Heart left ventricle (tissue), 16 donors: ENCODE measurements around the gene SCP2. TPM values are rescaled to one million over a fixed set of nuclear protein-coding genes. Genes with fewer than 3 reads are reported as not detected.

Source experiments
- ATAC-seq, 4 donors: fragments of 200-7000 bp; cut with Tn5 transposase; one replicate each; pipeline ENCODE4 v1.9.1; 2020 to 2022; ENCODE audit warnings: moderate library complexity in 4 of 4, mild to moderate bottlenecking in 3 of 4, moderate number of reproducible peaks in 1 of 4
- DNase-seq, 5 donors: peaks; one replicate each; pipeline ENCODE4 v3.0.0-alpha.2; 2020
- H3K27ac ChIP-seq, 12 donors: fragments of 200-600 bp; sonication (generic) in 4 of 12; one replicate each; pipeline versions ENCODE4 v1.5.0 to v1.8.0; 2016 to 2022; ENCODE audit warnings: mild to moderate bottlenecking in 2 of 12
- H3K27me3 ChIP-seq, 9 donors: fragments of 200-600 bp; sonication (generic) in 2 of 9; one replicate each; pipeline versions ENCODE4 v1.5.1 to v1.8.0; 2016 to 2022; ENCODE audit warnings: mild to moderate bottlenecking in 3 of 9
- H3K36me3 ChIP-seq, 9 donors: fragments of 200-600 bp; sonication (generic) in 2 of 9; one replicate each; pipeline versions ENCODE4 v1.5.0 to v1.8.0; 2018 to 2022; ENCODE audit warnings: mild to moderate bottlenecking in 2 of 9
- H3K4me1 ChIP-seq, 12 donors: fragments of 200-600 bp; sonication (generic) in 4 of 12; one replicate each; pipeline versions ENCODE4 v1.5.0 to v1.8.0; 2016 to 2022; ENCODE audit warnings: mild to moderate bottlenecking in 3 of 12
- H3K4me3 ChIP-seq, 12 donors: fragments of 200-600 bp; sonication (generic) in 4 of 12; one replicate each; pipeline versions ENCODE4 v1.5.0 to v1.8.0; 2017 to 2022; ENCODE audit warnings: mild to moderate bottlenecking in 9 of 12, moderate library complexity in 4 of 12
- H3K9me3 ChIP-seq, 12 donors: fragments of 200-600 bp; sonication (generic) in 4 of 12; one replicate each; pipeline versions ENCODE4 v1.5.0 to v1.8.0; 2016 to 2022; ENCODE audit warnings: mild to moderate bottlenecking in 1 of 12
- POLR2A ChIP-seq, 2 donors: fragments of 450-650 bp; IDR thresholded peaks; one replicate each; pipeline ENCODE4 v1.6.1; 2017; ENCODE audit warnings: antibody characterized with exemption in 2 of 2, mild to moderate bottlenecking in 2 of 2, moderate library complexity in 2 of 2
- WGBS, 4 donors: extraction: QIAGEN DNeasy Blood & Tissue Kit in 2 of 4; methylation state at CpG; one replicate each; pipeline versions ENCODE4 v1.1.5 to v1.1.7; 2013 to 2018; 5-methylcytosine and 5-hydroxymethylcytosine counted together
- intact Hi-C, 10 donors: fragments of 100-400 bp; cut with DNase I; formaldehyde crosslinking; loops; one replicate each; pipeline versions ENCODE4 v1.11.1 to v1.14.2; 2022
- polyA plus RNA-seq, 2 donors: library from polyadenylated mRNA; stranded (reverse); fragments of 200-250 nt; gene quantifications; one replicate each; pipeline ENCODE4 v1.2.3, GENCODE V29; 2013
- total RNA-seq, 9 donors: library from RNA; depleted of rRNA in 2 of 9; stranded (reverse); fragments of >200 nt in 2 of 9; fragmentation: NEBNext Ultra II Directional in 3 of 9; extraction: Animal tissue kit (Norgen Biotek cat#: 25700) in 3 of 9; gene quantifications; one replicate each; pipeline versions ENCODE4 v1.1.0 to v1.2.4, GENCODE V29; 2016 to 2023
- TF ChIP-seq, protein P1 (sequence below), 12 donors: fragments of 200-600 bp; sonication (generic) in 4 of 12; IDR thresholded peaks; one replicate each; pipeline versions ENCODE4 v1.5.0 to v1.8.0; 2018 to 2022; ENCODE audit warnings: antibody characterized with exemption in 12 of 12, mild to moderate bottlenecking in 5 of 12
- donor health status: ischemic (EF 13 %, LVEDD 7.1; RV severe dilation, severe dysfunction).
- donor health status: healthy with polysubstance abuse.
- donor health status: DM: no; HTN: yes; CAD: no.
- donor health status: DM: no; HTN: no; CAD: no.
- donor health status: ischemic (EF 25% LVEDD 6.9; RV normal size, moderate dysfunction).
- donor health status: ischemic (EF 25% LVEDD 5.7; RV mildly dilated, moderate dysfunction).
- donor health status: healthy.
- donor health status: DM: yes; HTN: yes; CAD: no.
- donor health status: ischemic (EF 35%, LVEDD 5.7; RV mildly dilated, moderate dysfunction).
- donor health status: nonischemic (EF 11% LVEDD 7.7; RV severe dilation, severe dysfunction).
- donor health status: DM: yes; HTN: yes; CAD: no.
- donor health status: PGD.
- donor health status: ischemic (EF 29% LVEDD 5.4; RV normal size, mild dysfunction).
- donor health status: nonischemic (EF 23%, LVEDD 6.1; RV moderate dilation, normal function).

SCP2 gene
- total and polyA plus RNA-seq, 11 donors, result 83.4 to 143 (median 132) TPM

DNA sequence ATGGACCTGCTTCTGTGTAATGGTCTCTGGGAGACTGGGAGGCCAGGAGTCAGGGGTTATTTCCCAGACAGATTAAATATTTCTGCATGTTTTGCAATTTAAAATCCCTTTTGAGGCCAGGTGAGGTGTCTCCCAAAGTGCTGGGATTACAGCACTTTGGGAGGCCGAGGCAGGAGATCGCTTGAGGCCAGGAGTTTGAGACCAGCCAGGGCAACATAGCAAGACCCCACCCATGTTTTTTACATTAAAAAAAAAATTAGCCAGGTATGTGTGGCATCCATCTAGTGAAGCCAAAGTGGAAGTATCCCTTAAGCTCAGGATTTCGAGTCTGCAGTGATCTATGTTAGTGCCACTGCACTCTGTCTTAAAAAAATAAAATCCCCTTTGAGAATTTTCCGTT is 39.6 kb upstream of the SCP2 start:
- no peaks in the 10 kb centered on the region for H3K36me3 ChIP-seq
- no peaks in the 10 kb centered on the region for H3K9me3 ChIP-seq
- H3K4me3 ChIP-seq, result no peak overlapping the region
- H3K27me3 ChIP-seq, result no peaks in the 10 kb centered on the region
- no peak for ATAC-seq
- TF ChIP-seq POLR2A (IDR thresholded peaks at IDR 0.05), result no peak
- TF ChIP-seq, protein P1, sequence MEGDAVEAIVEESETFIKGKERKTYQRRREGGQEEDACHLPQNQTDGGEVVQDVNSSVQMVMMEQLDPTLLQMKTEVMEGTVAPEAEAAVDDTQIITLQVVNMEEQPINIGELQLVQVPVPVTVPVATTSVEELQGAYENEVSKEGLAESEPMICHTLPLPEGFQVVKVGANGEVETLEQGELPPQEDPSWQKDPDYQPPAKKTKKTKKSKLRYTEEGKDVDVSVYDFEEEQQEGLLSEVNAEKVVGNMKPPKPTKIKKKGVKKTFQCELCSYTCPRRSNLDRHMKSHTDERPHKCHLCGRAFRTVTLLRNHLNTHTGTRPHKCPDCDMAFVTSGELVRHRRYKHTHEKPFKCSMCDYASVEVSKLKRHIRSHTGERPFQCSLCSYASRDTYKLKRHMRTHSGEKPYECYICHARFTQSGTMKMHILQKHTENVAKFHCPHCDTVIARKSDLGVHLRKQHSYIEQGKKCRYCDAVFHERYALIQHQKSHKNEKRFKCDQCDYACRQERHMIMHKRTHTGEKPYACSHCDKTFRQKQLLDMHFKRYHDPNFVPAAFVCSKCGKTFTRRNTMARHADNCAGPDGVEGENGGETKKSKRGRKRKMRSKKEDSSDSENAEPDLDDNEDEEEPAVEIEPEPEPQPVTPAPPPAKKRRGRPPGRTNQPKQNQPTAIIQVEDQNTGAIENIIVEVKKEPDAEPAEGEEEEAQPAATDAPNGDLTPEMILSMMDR (IDR thresholded peaks at IDR 0.05), result no peak
- intact Hi-C loops, result loop anchor here in 1 of 10 donors (10.0 kb wide), 1 partner anchor 53 kb away; no protein-coding TSS in a partner anchor
- DNase-seq, result no peak
- WGBS, 4 donors, result 84 to 90% (median 88%) methylated on average over 4 of the region's 4 CpGs
- H3K4me1 ChIP-seq, result no peaks in the 10 kb centered on the region
- H3K27ac ChIP-seq, result no peak overlapping the region

DNA sequence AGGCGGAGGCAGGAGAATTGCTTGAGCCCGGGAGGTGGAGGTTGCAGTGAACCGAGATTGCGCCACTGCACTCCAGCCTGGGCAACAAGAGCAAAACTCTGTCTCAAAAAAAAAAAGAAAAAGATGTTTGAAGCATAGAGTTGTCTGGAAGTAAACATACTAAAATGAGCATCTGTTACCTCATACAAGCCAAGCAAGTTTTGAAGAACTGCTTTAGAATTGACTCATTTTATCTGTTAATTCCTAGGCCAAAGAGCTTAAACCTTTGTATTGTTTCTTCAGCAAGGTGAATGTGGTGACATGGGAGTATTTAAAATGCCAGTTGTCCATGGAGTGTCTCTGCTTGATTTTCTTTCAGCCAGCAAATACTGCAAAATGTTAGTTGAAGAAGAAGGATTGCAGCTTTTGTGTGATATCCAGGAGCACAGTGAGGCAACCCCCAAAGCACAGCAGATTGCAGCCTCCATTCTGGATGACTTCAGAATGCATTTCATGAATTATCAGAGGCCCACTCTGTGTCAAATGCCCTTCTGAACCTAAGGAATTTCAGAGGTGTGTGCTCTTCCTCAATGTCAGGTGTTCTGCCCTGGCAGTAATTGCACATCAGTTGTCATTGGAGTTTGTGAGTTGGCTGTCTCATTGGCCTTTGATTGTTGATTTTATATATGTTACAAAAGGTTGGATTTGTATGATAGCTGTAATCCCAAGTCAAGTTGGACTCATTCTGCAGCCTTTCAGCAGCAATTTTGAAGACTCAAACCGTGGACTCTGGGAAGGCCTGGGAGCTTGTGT is 34.5 kb upstream of the SCP2 start:
- DNase-seq (no peak), ATAC-seq (no peak)
- intact Hi-C loops, result loop anchor here in 1 of 10 donors (10.0 kb wide), 1 partner anchor 562 kb away; the partner anchor contains the start of gene DMRTB1
- Histone ChIP-seq H3K4me3 (no peak overlapping the region), H3K4me1 (no peaks in the 10 kb centered on the region), H3K9me3 (no peaks in the 10 kb centered on the region), H3K27me3 (no peaks in the 10 kb centered on the region), H3K27ac (no peak overlapping the region), H3K36me3 (peaks cover 0 to 26% (median 11%) of the 10 kb centered on the region in 9 donors)
- TF ChIP-seq POLR2A (IDR thresholded peaks at IDR 0.05), result no peak
- TF ChIP-seq, protein P1 (IDR thresholded peaks at IDR 0.05), result no peak
- WGBS, 4 donors, result 92 to 96% (median 95%) methylated on average over 5 of the region's 5 CpGs

DNA sequence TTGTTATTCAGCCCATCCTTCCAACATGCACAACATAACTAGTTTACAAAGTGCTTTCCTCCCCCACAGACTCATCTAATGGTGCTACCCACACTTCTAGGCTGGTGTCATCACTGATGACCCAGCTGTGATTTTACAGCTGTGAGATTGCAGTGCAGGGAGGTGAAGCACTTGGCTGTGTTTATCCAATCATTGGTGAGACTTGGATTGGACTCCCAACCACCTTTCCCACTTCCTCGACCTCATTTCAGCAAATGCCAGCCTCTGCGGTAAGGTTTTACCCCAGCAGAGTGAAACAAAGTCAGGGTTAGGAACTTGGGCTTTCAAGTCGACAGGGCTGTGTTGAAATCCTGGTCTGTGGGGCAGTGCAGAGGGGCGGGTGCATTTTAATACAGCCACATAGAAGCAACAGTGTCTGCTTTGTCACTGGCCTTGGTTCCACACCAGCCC is 27.6 kb upstream of the SCP2 start:
- DNase-seq (no peak), ATAC-seq (peak in 1 of 4 donors; percentile 20)
- Histone ChIP-seq H3K27me3 (no peaks in the 10 kb centered on the region), H3K9me3 (no peaks in the 10 kb centered on the region), H3K4me3 (no peak overlapping the region), H3K4me1 (peaks cover 0 to 4% (median 0%) of the 10 kb centered on the region in 12 donors), H3K27ac (no peak overlapping the region), H3K36me3 (peaks cover 0 to 43% (median 11%) of the 10 kb centered on the region in 9 donors)
- intact Hi-C loops, result loop anchor here in 1 of 10 donors (10.0 kb wide), 1 partner anchor 555 kb away; the partner anchor contains the start of gene DMRTB1
- WGBS, 4 donors, result 23 to 53% (median 45%) methylated on average over 4 of the region's 4 CpGs
- TF ChIP-seq, protein P1 (IDR thresholded peaks at IDR 0.05), result no peak
- TF ChIP-seq POLR2A (IDR thresholded peaks at IDR 0.05), result no peak

DNA sequence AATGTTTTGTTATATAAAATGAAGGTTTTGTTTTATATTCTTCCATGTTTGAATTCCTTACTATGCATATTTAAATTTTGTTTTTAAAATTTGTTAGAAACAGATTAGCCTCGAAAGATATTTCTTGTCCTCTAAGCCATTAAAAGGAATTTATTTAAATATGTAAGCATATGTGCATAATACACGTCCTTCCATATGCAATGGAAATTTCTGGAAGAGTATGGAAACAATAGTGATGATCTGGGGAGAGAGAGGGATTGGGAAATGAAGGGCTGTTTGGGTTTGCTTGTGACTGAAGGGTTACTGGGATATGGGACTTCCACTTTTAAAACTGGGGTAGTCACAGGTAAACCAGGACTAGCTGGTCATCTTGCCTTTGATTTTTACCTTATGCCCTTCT is 26.7 kb upstream of the SCP2 start:
- ATAC-seq (no peak), DNase-seq (no peak)
- TF ChIP-seq POLR2A (IDR thresholded peaks at IDR 0.05), result no peak
- TF ChIP-seq, protein P1 (IDR thresholded peaks at IDR 0.05), result no peak
- intact Hi-C loops, result loop anchor here in 5 of 10 donors (10.0 kb wide), 2 partner anchors 196 to 284 kb away; no protein-coding TSS in a partner anchor
- Histone ChIP-seq H3K36me3 (peaks cover 0 to 35% (median 5%) of the 10 kb centered on the region in 9 donors), H3K27ac (no peak overlapping the region), H3K9me3 (no peaks in the 10 kb centered on the region), H3K27me3 (no peaks in the 10 kb centered on the region), H3K4me1 (peaks cover 0 to 13% (median 4%) of the 10 kb centered on the region in 12 donors), H3K4me3 (no peak overlapping the region)
- WGBS, 4 donors, result 63 to 74% (median 72%) methylated on average over 2 of the region's 2 CpGs
